ENCODE results near the gene CCDC121. TPM values are rescaled to one million over a fixed set of nuclear protein-coding genes. Genes with fewer than 3 reads are reported as not detected.

CCDC121 gene, protein sequence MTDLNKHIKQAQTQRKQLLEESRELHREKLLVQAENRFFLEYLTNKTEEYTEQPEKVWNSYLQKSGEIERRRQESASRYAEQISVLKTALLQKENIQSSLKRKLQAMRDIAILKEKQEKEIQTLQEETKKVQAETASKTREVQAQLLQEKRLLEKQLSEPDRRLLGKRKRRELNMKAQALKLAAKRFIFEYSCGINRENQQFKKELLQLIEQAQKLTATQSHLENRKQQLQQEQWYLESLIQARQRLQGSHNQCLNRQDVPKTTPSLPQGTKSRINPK
- total RNA-seq (2014; rRNA removed; shearing (Covaris generic)), result 6.6 and 8.4 TPM in 2 replicates

DNA sequence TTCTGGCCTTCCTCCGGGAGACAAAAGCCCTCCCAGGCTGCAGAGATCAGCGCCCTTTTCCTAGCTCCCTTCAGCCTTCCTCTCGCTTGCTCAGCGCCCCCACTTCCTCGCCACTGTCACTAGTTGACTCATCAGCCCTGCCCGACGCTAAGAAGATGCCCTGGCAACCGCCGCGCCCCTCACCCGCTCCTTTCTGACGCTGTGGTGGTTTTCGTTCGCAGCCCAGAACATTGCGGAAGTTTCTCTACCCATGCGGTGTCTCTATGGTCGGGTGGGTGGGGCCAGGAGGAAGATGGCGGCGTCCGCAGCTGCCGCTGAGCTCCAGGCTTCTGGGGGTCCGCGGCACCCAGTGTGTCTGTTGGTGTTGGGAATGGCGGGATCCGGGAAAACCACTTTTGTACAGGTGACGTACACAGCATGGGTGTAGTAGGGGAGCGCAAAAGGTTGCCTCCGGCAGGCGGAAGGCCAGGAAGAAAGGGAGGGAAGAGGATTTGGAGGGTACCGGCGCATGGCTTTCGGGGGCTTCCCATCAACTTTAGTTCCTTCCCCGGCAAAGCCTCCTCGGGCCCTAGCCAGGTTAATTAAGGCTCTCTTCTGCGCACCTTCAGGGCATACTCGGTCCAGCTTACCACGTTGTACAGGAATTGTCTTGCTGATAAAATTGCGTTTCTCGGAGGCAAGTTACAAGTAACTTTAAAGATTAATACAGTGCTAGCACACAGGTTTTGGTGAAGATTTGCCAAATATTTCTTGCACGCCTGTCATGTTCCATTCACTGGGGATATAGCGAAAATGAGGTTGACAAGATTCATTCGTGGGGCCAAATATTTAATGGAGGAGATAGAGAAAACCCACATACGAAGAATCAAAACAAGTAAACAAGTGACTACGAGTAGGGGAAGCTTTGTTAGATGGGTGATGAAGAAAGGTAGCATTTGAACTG lies at the start of gene CCDC121, which contains the start of gene GPN1:
Gene CCDC121, minus strand, starts transcription at position 246 of the 943 bp plus-strand sequence. CDS start 1,213 bp downstream, outside the sequence.
Gene GPN1, plus strand, starts transcription at position 284 of the 943 bp plus-strand sequence. Its CDS starts 9 bp downstream, at position 293.
- H3K27ac ChIP-seq, result peak within 1 kb of the TSS; percentile 69
- H3K9me3 ChIP-seq (replicated peaks), result no peaks in the 10 kb centered on the region
- H3K4me1 ChIP-seq, result peaks cover 19% of the 10 kb centered on the region
- DNase-seq, result peak; percentile 96 to 97
- no peaks in the 10 kb centered on the region for H3K27me3 ChIP-seq
- peaks cover 34% of the 10 kb centered on the region for H3K36me3 ChIP-seq
- peak within 1 kb of the TSS; percentile 81 for H3K4me3 ChIP-seq

DNA sequence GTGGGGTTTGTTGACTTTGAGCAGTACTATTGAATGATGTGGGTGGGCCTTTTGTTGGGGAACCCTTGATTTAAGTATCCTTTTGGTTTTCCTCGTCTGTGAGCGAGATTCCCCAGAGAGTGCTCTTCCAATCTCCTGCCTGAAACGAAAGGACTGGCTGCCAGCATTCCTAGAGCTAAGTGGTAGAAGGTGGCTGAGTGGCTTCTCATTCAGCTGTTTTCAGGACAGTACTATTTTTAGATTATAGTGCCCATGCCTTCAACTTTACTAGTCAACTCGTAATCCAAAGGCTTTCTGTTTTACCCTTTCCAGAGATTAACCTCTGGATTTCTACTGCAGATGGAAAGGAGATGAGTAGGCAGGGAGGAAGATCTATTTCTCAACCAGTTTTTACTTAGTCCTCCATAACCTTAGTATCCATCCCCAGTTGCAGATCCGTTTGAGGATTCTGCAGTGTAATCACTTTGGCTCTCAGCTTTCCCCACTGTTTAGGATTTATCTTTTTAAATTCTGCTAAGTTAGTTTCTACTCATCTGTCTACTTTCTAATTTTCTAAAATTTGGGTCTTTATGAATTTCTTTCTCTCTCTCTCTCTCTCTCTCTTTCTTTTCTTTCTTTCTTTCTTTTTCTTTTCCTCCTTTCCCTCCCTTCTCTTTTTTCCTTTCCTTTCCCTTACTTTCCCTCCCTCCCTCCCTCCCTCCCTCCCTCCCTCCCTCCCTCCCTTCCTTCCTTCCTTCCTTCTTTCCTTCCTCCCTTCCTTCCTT lies 44.1 kb upstream of the CCDC121 start:
- DNase-seq, result no peak
- Histone ChIP-seq H3K4me3 (no peak overlapping the region), H3K4me1 (no peaks in the 10 kb centered on the region), H3K36me3 (peaks cover 56% of the 10 kb centered on the region), H3K27me3 (no peaks in the 10 kb centered on the region), H3K27ac (no peak overlapping the region), H3K9me3 (replicated peaks) (no peaks in the 10 kb centered on the region)

DNA sequence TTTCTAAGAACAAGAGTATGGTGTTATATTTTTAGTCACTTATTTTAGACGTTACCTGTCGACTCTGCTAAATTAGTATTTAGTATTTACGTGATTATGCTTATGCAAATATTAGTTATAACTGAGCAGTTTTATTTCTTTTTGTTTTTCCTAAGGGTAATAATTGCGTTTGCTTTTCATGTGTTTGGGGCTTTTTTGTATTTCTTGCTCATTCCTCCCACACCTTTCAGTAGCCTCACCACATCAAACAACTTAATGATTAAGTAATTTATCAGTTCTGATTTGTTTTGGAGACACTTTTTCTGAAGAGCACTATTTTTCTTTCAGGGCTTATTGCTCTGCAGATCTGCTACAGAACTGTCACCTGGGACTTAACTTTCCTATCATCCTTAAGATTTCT lies 42.4 kb upstream of the CCDC121 start:
- no peak overlapping the region for H3K27ac ChIP-seq
- DNase-seq, result no peak
- H3K4me3 ChIP-seq, result no peak overlapping the region
- H3K9me3 ChIP-seq (replicated peaks), result no peaks in the 10 kb centered on the region
- peaks cover 51% of the 10 kb centered on the region for H3K36me3 ChIP-seq
- H3K4me1 ChIP-seq, result no peaks in the 10 kb centered on the region
- no peaks in the 10 kb centered on the region for H3K27me3 ChIP-seq

DNA sequence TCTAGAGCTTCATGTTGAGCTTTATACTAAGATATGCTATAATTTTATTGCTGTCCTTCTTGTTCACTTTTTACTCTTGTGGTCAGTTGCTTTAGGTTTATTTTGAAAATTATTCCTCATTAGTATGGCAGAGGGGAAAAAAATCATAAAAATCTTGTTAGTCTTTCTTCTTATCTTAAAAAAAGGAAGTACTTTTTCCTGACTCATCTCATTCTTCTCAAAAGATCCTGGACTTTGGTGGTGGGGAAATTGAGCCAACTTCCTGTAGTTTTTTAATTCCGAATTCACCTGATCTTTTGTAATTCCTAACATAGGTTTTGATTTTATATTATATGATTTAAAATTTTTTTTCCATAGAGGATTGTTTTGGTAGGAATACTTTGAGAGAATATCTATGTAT lies 38.6 kb upstream of the CCDC121 start:
- no peaks in the 10 kb centered on the region for H3K9me3 ChIP-seq (replicated peaks)
- no peak overlapping the region for H3K4me3 ChIP-seq
- DNase-seq, result no peak
- H3K4me1 ChIP-seq, result no peaks in the 10 kb centered on the region
- peaks cover 32% of the 10 kb centered on the region for H3K36me3 ChIP-seq
- H3K27me3 ChIP-seq, result no peaks in the 10 kb centered on the region
- H3K27ac ChIP-seq, result no peak overlapping the region

DNA sequence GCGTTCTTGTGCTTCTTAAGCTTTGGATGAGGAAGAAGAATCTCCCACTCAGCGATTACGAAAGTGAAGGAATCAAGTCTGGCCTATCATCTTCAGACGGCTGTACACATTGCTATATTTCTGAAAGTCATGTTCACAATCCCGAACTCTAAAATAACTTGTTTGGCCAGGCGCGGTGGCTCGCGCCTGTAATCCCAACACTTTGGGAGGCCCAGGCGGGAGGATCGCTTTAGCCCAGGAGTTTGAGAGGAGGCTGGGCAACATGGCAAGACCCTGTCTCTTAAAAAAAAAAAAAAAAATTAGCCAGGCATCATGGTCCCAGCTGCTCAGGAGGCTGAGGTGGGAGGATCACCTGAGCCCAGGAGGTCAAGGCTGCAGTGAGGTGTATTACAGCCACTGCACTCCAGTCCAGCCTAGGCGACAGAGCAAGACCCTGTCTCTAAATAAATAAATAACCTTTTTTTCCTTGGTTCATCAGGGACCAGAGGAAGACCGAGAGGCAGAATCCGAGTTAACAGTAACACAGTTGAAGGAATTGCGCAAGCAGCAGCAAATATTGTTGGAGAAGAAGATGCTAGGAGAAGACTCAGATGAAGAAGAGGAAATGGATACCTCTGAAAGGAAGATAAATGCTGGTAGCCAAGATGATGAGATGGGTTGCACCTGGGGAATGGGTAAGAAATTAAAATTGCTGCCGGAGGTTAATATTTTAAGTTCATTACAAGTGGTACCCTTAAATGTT lies 36.0 kb upstream of the CCDC121 start:
- H3K9me3 ChIP-seq (replicated peaks), result no peaks in the 10 kb centered on the region
- H3K4me1 ChIP-seq, result no peaks in the 10 kb centered on the region
- peak overlapping the region; percentile 95 for H3K4me3 ChIP-seq
- H3K27me3 ChIP-seq, result no peaks in the 10 kb centered on the region
- peaks cover 43% of the 10 kb centered on the region for H3K36me3 ChIP-seq
- H3K27ac ChIP-seq, result no peak overlapping the region
- no peak for DNase-seq

DNA sequence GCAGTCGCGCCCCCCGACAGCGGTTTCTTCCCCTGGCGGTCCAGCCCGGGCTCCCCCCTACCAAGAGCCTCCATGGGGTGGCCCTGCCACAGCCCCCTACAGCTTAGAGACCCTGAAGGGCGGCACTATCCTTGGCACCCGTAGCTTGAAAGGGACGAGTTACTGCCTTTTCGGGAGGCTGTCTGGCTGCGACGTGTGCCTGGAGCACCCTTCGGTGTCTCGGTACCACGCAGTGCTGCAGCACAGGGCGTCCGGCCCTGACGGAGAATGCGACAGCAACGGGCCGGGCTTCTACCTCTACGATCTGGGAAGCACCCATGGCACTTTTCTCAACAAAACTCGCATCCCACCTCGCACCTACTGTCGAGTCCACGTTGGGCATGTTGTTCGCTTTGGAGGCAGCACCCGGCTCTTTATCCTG lies 35.4 kb upstream of the CCDC121 start:
- DNase-seq, result no peak
- H3K4me3 ChIP-seq, result peak overlapping the region; percentile 95
- no peaks in the 10 kb centered on the region for H3K9me3 ChIP-seq (replicated peaks)
- peaks cover 43% of the 10 kb centered on the region for H3K36me3 ChIP-seq
- H3K4me1 ChIP-seq, result no peaks in the 10 kb centered on the region
- no peaks in the 10 kb centered on the region for H3K27me3 ChIP-seq
- peak overlapping the region; percentile 91 for H3K27ac ChIP-seq

DNA sequence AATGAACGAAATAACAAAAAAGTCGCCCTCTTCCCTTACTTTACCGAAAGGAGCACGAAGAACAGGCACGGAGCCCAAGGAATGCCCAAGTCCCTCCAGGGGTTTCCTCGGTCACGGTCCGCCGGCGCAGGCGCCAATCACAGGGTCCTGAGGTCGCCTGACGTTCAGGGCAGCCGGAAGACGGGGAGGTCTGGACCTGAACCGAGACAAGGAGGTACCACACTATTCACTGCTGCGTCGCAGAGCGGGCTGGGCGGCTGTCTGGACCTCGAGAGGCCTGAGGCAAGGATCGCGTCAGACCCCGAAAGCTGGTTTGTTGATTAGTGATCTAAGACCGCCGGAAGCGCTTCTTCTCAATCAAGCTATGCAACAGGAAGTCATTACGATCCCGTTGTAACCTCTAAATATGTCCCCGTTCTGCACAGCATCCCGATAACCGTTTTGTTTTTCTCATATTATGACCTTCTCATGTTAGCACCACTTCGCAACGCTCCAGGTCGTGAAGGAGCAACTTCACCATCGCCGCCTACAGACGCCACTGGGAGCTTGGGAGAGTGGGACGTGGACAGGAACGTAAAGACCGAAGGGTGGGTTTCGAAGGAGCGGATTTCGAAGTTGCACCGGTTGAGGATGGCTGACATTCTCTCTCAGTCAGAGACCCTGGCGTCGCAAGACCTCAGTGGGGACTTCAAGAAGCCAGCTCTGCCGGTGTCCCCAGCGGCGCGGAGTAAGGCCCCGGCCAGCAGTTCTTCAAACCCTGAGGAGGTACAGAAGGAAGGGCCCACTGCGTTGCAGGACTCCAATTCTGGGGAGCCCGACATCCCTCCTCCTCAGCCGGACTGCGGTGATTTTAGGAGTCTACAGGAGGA lies 34.7 kb upstream of the CCDC121 start, which contains the start of the genes SLC4A1AP and SUPT7L:
Gene SLC4A1AP, plus strand, starts transcription at position 605 of the 869 bp plus-strand sequence. Its CDS starts 26 bp downstream, at position 631.
Gene SUPT7L, minus strand, starts transcription at position 330 of the 869 bp plus-strand sequence. CDS start 1,422 bp downstream, outside the sequence.
- Histone ChIP-seq H3K9me3 (replicated peaks) (no peaks in the 10 kb centered on the region), H3K4me1 (no peaks in the 10 kb centered on the region), H3K27ac (peak within 1 kb of the TSS; percentile 91), H3K36me3 (peaks cover 43% of the 10 kb centered on the region), H3K4me3 (peak within 1 kb of the TSS; percentile 95), H3K27me3 (no peaks in the 10 kb centered on the region)
- peak; percentile 87 to 94 for DNase-seq

DNA sequence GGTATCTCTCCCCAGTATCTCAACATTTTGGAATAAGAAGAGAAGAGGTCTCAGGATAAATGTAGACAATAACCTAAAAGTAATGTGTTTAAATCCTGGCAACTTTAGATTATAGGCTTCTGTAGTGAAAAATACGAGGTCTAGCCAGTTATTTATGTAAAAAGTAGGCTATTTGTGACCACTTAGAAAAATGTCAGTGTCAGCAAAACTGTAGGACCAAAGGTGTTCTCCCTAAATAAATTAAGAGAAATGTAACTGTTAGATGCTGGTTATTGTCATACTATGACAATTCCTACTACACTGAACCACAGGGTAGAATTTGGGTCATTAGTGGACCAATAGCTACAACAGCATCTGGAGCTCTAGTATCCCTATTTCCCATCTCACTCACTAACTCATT lies 32.6 kb upstream of the CCDC121 start:
- Histone ChIP-seq H3K4me1 (no peaks in the 10 kb centered on the region), H3K4me3 (no peak overlapping the region), H3K36me3 (peaks cover 47% of the 10 kb centered on the region), H3K27ac (no peak overlapping the region), H3K9me3 (replicated peaks) (no peaks in the 10 kb centered on the region), H3K27me3 (no peaks in the 10 kb centered on the region)
- DNase-seq, result no peak

DNA sequence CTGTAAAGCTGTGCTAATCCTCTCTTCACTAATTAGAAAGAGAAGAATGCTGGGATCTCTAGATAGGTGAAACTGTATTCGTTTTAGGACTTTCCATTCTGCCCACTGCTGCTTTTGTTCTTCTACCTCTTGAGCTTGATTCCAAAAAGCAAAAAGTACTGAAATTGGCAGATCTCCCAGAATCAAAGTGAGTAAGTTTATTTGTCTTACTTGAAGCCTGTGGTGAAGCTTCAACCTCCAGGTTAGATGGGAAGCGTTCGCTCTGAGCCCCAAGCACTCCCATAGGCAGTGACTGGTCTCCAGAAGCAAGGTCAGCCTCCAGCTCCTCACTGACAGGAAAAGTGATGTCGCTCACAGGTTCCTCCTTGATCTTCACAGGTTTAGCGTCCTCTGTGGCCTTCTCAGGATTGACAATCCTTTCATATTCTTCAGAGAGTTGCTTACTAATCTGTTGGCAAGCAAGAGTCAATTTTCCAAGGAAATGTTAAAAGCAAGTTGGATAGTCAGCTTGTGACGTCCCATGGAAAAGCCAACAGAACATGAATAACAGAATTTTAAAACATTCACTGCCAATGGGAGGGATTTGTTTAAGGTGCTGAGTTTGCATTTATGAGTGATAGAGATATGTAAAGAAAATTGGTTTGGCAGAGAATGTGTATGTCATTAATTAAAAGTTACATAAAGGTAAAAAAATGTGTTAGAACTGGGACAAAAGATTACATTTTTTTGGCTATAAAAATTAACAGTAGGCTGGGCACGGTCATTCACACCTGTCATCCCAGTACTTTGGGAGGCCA lies 26.5 kb upstream of the CCDC121 start:
- DNase-seq, result no peak
- Histone ChIP-seq H3K27ac (no peak overlapping the region), H3K4me3 (no peak overlapping the region), H3K36me3 (peaks cover 85% of the 10 kb centered on the region), H3K4me1 (no peaks in the 10 kb centered on the region), H3K9me3 (replicated peaks) (no peaks in the 10 kb centered on the region), H3K27me3 (no peaks in the 10 kb centered on the region)

DNA sequence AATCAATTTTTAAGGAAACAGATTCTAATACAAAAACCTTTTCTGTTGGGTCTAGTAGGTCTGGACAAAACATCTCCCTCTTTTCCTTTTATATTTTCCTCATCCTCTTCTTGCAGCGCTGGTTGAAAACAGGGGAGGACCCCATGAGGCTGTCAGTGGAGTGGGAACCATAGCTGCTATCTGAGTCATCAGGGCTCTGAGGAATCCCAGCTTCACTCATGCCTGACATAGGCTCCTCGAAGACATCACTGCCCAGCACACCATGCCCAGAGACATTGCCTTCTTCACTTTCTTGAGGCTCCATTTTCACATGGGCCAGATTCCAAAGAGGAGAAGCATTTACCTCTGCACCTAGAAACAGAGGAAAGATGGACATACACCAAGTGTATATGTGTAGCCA lies 24.6 kb upstream of the CCDC121 start:
- Histone ChIP-seq H3K9me3 (replicated peaks) (no peaks in the 10 kb centered on the region), H3K4me3 (no peak overlapping the region), H3K4me1 (no peaks in the 10 kb centered on the region), H3K36me3 (peaks cover 86% of the 10 kb centered on the region), H3K27ac (no peak overlapping the region), H3K27me3 (no peaks in the 10 kb centered on the region)
- DNase-seq, result no peak

DNA sequence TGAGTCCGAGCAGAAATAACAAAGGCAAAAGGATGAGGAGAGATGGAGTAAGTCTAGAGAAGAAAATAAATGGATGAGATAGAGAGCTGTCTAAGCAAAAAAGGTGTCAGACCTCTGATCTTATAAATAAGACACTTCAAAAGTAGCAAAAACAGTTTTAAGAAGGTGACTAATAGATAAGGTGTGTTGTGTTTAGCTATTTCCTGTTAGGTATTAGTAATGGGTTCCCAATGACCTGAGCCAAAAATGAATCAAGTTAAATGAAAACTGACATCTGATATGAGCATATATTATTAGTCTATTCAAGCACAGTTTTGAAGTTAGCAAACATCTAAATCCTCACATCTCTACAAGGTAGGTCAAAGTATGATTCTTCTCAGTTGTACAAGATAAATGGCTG lies 24.0 kb upstream of the CCDC121 start:
- Histone ChIP-seq H3K27me3 (no peaks in the 10 kb centered on the region), H3K4me3 (no peak overlapping the region), H3K27ac (no peak overlapping the region), H3K36me3 (peaks cover 89% of the 10 kb centered on the region), H3K4me1 (no peaks in the 10 kb centered on the region), H3K9me3 (replicated peaks) (no peaks in the 10 kb centered on the region)
- DNase-seq, result no peak

DNA sequence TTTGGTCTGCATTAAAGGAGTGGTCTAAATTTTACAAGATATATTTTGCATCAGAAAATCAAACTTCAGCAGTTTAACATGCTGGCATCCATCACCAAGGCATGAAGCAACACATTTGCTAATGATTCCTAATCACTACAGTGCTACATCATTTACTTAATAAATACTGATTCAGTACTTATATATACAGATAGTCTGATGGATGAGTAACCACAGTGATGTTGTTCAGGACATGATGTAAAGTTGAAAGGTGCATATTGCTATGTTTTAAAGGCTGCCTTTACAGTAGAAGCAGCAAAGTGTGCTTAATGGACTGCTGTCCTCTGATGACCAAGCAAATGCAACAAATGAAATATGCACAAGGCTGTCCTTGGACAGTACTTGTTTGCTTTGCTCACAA lies 23.5 kb upstream of the CCDC121 start:
- H3K9me3 ChIP-seq (replicated peaks), result no peaks in the 10 kb centered on the region
- H3K27me3 ChIP-seq, result no peaks in the 10 kb centered on the region
- H3K36me3 ChIP-seq, result peaks cover 89% of the 10 kb centered on the region
- no peaks in the 10 kb centered on the region for H3K4me1 ChIP-seq
- H3K27ac ChIP-seq, result no peak overlapping the region
- no peak for DNase-seq
- H3K4me3 ChIP-seq, result no peak overlapping the region
